Fibroblast of skin of right quadriceps (primary cell): ENCODE data around the gene SLC22A8.
"Not testable (repeated sequence)": the region's sequence is repeated elsewhere in the genome, so short reads cannot be mapped to it uniquely, and the experiment has no call there.

Experiments used
- DNase-seq: peaks from one replicate; pipeline ENCODE4 v3.0.0-alpha.2; 2013

SLC22A8 gene

GRCh38 chr11:62985041-62985750 is 30.4 kb downstream of the SLC22A8 start:
- no peak for DNase-seq

DNA sequence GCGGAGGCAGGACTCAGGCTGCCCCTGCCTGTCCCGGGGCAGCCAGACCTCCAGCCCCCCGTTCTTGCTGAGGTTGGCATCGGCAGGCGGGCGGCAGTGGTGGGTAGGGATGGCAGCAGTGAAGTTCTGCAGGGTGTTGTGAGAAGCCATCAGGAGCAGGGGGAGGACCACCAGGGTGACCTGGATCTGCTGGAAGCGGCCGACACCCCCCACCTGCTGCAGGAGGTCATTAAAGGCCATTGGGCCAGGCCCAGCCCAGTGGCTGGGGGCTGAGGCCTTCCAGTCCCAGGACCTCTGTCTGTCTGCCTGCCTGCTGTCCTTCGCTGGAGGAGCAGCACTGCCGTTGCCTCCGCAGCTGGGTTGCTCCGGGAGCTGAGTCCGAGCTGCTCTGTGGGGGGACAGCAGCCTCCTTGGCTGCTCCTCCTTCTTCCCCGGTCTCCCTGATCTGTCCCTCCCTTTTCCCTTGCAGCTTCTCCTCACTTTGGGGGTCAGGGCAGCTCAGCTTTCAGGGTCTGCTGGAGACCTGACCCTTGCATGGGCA is 31.1 kb downstream of the SLC22A8 start, which contains the start of gene SLC22A6:
Gene SLC22A6 (minus strand): TSS at position 517 of the 541 bp plus-strand sequence. CDS start 277 bp downstream, at position 240.
- no peak for DNase-seq

GRCh38 chr11:62983536-62984199 is 32.0 kb downstream of the SLC22A8 start:
- DNase-seq = no peak

DNA sequence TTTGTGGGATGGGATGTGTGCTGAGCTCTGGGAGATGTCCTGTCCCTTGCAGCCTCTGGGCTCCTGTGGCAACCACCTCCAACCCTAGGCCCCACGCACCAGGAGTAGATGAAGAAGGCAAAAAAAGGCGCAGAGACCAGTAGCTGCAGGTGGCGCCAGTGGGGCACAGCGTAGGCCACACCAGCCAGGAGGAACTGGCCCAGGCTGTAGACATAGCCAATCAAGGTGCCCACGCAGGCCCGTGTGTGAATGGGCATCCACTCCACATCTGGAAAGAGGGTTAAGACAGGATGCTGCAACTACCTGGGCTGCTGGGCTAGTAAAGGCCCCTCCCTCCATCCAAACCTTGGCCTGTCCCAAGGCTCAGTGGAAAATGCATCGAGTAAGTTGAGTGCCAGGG is 33.9 kb downstream of the SLC22A8 start:
- no peak for DNase-seq

- DNase-seq = no peak
These were observed 35.4 kb downstream of the SLC22A8 start for GRCh38 chr11:62980133-62980760.

DNA sequence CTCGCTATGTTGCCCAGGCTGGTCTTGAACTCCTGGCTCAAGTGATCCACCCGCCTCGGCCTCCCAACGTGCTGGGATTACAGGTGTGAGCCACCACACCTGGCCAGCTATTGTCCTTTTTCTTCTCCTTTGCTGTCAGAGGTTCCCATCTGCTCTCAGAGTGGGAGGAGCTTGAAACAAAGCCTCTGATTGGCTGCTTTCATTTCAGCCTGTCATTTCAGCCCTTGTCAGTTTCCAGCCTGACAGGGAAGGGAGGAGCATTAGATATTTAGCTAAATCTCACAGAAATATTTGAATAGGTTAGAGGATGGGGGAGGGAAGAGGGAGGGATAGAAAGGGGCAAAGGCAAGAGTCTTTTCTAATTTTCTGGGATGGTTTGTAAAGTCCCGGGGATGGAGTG is 39.5 kb downstream of the SLC22A8 start:
- no peak for DNase-seq

DNA sequence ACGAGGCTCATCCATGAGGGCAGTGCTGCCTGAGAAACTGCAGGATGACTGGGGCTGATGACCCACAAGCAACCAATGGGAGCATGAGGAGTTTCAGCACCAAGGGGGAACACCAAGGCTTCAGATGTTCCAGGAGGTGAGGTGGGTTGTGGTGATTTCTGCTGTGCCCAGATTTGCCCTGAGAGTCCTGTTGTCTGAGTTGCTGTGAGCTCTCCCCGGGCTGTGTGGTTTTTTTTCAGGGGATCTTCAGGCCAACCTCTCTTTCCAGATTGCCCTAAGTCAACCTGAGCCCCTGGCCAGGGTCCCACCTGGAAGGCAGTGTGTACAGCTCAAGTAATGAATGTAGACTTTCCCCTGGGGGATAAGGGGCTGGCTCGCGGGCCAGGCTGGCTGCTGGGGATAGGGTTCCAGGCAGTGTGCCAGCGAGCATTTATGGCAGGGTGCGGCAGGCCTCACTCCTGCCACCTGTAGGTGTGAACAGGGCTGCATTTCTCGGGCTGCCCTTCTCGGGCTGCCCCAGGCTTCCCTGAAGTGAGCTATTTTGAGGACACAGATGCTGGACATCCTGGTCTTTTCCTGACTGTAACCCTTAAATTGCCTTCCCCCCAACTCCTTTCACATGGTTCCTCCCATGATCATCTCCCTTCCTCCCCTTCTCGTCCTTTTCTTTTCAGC is 40.7 kb downstream of the SLC22A8 start:
- peak; percentile 14 for DNase-seq

GRCh38 chr11:62965574-62965973 is 50.1 kb downstream of the SLC22A8 start:
- DNase-seq = no peak

GRCh38 chr11:62962391-62962790 is 53.2 kb downstream of the SLC22A8 start:
- DNase-seq = no peak

DNA sequence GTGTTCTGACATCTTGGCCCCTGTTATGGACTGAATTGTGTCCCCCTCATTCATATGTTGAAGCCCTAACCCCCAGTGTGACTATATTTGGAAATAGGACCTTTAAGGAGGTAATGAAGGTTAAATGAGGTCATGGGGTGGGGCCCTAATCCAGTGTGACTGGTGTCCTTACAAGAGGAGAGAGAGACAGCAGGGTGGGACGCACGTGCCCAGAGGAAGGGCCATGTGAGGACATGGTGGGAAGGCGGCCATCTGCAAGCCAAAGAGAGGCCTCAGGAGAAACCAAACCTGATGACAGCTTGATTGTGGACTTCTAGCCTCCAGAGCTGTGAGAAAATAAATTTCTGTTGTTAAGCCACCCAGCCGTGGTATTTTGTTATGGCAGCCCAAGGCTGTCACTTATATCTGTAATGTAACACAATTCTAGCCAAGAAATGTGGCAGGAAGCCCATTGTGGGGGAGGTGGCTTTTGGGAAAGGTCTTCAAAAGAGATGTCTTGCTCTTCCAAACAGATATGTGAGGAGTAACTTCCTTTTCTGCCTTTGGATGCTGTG is 54.5 kb downstream of the SLC22A8 start:
- DNase-seq = no peak

GRCh38 chr11:62959422-62959980 is 56.1 kb downstream of the SLC22A8 start:
- no peak for DNase-seq

GRCh38 chr11:62958547-62959421 is 56.9 kb downstream of the SLC22A8 start:
- DNase-seq = peak; percentile 49

GRCh38 chr11:62957147-62957546 is 58.5 kb downstream of the SLC22A8 start:
- no peak for DNase-seq

GRCh38 chr11:62954478-62954877 is 61.2 kb downstream of the SLC22A8 start:
- DNase-seq = no peak

DNA sequence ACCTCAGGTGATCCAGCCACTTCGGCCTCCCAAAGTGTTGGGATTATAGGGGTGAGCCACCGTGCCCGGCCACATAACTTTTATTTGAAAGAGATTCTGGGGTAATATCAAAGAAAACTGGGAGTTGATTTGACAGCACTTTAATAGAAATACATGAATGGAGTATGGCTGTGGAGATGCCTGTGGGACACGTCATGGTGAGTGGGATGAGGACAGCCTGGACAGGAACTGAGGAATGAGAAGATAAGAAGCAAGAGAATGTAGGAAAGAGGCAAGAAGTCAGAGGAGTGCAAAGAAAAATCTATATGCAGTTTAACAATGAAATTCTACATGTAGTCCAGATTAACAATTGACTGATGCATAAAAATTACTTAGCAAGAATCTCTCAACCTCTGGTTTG is 61.8 kb downstream of the SLC22A8 start:
- no peak for DNase-seq

GRCh38 chr11:62948765-62949320 is 66.8 kb downstream of the SLC22A8 start:
- no peak for DNase-seq

DNA sequence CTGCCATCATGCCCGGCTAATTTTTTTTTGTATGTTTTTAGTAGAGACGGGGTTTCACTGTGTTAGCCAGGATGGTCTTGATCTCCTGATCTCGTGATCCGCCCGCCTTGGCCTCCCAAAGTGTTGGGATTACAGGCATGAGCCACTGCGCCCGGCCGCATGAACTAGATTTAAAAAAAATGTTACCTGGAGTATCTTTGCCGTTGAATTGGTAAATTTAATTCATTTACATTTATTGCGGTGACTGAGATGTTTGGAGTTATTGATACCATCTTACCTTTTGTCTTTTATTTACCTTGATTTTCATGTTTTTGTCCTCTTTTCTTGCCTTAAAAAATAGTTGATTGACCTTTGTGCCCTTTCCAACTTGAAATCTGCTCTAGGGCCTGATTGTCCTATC is 70.1 kb downstream of the SLC22A8 start:
- DNase-seq = not testable (repeated sequence)
